Endothelial cell of umbilical vein (primary cell): ENCODE measurements around the gene ATP1B1. TPM values are rescaled to one million over a fixed set of nuclear protein-coding genes. Genes with fewer than 3 reads are reported as not detected.

Source experiments
- BruUV-seq: library from RNA; stranded (reverse); fragments of 400-500 nt; replicated peaks from 2 replicates; lab custom pipeline; 2021; lab: Mats Ljungman, UMichigan
- CTCF ChIA-PET: fragments of 300-600, 350-600 bp; sonication (Branson Sonifier 250); formaldehyde crosslinking; loops from one replicate; lab custom pipeline; 2021; ENCODE audit warnings: antibody characterized with exemption, inconsistent platforms; lab: Charles Lee
- POLR2A ChIA-PET: fragments of 300-600, 350-600 bp; sonication (Branson Sonifier 250); formaldehyde crosslinking; loops from one replicate; lab custom pipeline; 2021; ENCODE audit warnings: antibody characterized with exemption, inconsistent platforms; lab: Charles Lee
- DNase-seq: peaks from one replicate; pipeline ENCODE4 v3.0.0-alpha.2; 2011; ENCODE audit warnings: low read depth, low spot score
- FAIRE-seq: peaks from 2 replicates; lab custom pipeline; 2011; peaks lifted over from hg19 to GRCh38; lab: Jason Lieb, UNC
- H2AFZ ChIP-seq: 2 replicates; pipeline ENCODE4 v1.6.0; 2012; ENCODE audit warnings: low read depth, low read length, control low read depth, inconsistent platforms
- H3K27ac ChIP-seq: 2 replicates; pipeline ENCODE4 v1.5.1; 2011; ENCODE audit warnings: low read depth, mild to moderate bottlenecking, control low read depth, low read length, moderate library complexity; ENCODE audit not compliant: insufficient read depth
- H3K27me3 ChIP-seq, 2 experiments: 2 replicates each; pipeline versions ENCODE4 v1.6.0 to v1.6.1; 2011; ENCODE audit warnings: low read length in 2 of 2, mixed read lengths in 1 of 2; ENCODE audit not compliant: control insufficient read depth in 2 of 2, insufficient read depth in 2 of 2
- H3K36me3 ChIP-seq, 2 experiments: 2 replicates in 1 of 2; 3 replicates in 1 of 2; pipeline ENCODE4 v1.5.1; 2011; ENCODE audit warnings: low read length in 2 of 2, mild to moderate bottlenecking in 1 of 2, moderate library complexity in 1 of 2; ENCODE audit not compliant: control insufficient read depth in 2 of 2, insufficient read depth in 2 of 2; ENCODE audit errors: extremely low read depth in 1 of 2
- H3K4me1 ChIP-seq: 3 replicates; pipeline ENCODE4 v1.5.1; 2011; ENCODE audit warnings: mild to moderate bottlenecking, low read length; ENCODE audit not compliant: control insufficient read depth, insufficient read depth; ENCODE audit errors: extremely low read depth
- H3K4me2 ChIP-seq: 2 replicates; pipeline ENCODE4 v1.6.1; 2011; ENCODE audit warnings: low read length, control low read depth, mixed read lengths; ENCODE audit not compliant: insufficient read depth
- H3K4me3 ChIP-seq, 3 experiments: fragments of 200-600 bp in 1 of 3; sonication (generic), shearing (Covaris generic) in 1 of 3; replicated peaks in 1 of 3; 2 replicates each; pipeline ENCODE4 v1.5.1; 2011 to 2016; ENCODE audit warnings: control low read depth in 3 of 3, low read length in 3 of 3, mild to moderate bottlenecking in 2 of 3, inconsistent platforms in 1 of 3, low read depth in 1 of 3, moderate library complexity in 1 of 3; ENCODE audit not compliant: insufficient read depth in 1 of 3
- H3K79me2 ChIP-seq: 2 replicates; pipeline ENCODE4 v1.6.0; 2012; ENCODE audit warnings: low read length, inconsistent platforms; ENCODE audit not compliant: control insufficient read depth, insufficient read depth
- H3K9ac ChIP-seq: replicated peaks from 2 replicates; pipeline ENCODE3; 2011; ENCODE audit warnings: low read length, control low read depth; ENCODE audit not compliant: insufficient read depth; ENCODE audit errors: extremely low read depth
- H3K9me1 ChIP-seq: replicated peaks from 3 replicates; pipeline ENCODE4 v1.6.0; 2011; ENCODE audit warnings: mild to moderate bottlenecking, low read length; ENCODE audit not compliant: control insufficient read depth, insufficient read depth; ENCODE audit errors: extremely low read depth
- H3K9me3 ChIP-seq: replicated peaks from 2 replicates; pipeline ENCODE4 v1.5.1; 2012; ENCODE audit warnings: low read length, inconsistent platforms; ENCODE audit not compliant: control insufficient read depth, insufficient read depth
- H4K20me1 ChIP-seq: replicated peaks from 2 replicates; pipeline ENCODE3; 2011; ENCODE audit warnings: mild to moderate bottlenecking, low read length; ENCODE audit not compliant: control insufficient read depth, insufficient read depth; ENCODE audit errors: extremely low read depth
- CTCF ChIP-seq, 2 donors: IDR thresholded peaks; 1 replicate in 1 of 2; 2 replicates in 1 of 2; pipeline ENCODE4 v1.5.1; 2011; ENCODE audit warnings: low read length in 2 of 2, mild to moderate bottlenecking in 2 of 2, moderate library complexity in 2 of 2, control low read depth in 1 of 2, inconsistent platforms in 1 of 2, low read depth in 1 of 2; ENCODE audit not compliant: insufficient read depth in 1 of 2; ENCODE audit errors: extremely low read depth in 1 of 2
- EZH2 ChIP-seq: IDR thresholded peaks from 2 replicates; pipeline ENCODE4 v1.6.1; 2012; ENCODE audit warnings: borderline replicate concordance, low read depth, mild to moderate bottlenecking, moderate library complexity, low read length, inconsistent platforms; ENCODE audit not compliant: severe bottlenecking
- FOS ChIP-seq: IDR thresholded peaks from 2 replicates; pipeline ENCODE4 v1.6.1; 2011; ENCODE audit warnings: mild to moderate bottlenecking, low read length, moderate library complexity, borderline replicate concordance; ENCODE audit not compliant: insufficient read depth
- GATA2 ChIP-seq: IDR thresholded peaks from 2 replicates; pipeline ENCODE4 v1.7.0; 2011; ENCODE audit warnings: low read depth, mild to moderate bottlenecking, moderate library complexity, mixed read lengths, low read length; ENCODE audit not compliant: insufficient read length, insufficient read depth
- JUN ChIP-seq: IDR thresholded peaks from 2 replicates; pipeline ENCODE4 v1.6.1; 2011; ENCODE audit warnings: borderline replicate concordance, low read depth; ENCODE audit not compliant: insufficient read length, insufficient read depth
- MYC ChIP-seq: IDR thresholded peaks from one replicate; pipeline ENCODE4 v1.6.1; 2011; ENCODE audit warnings: mild to moderate bottlenecking, low read depth, low read length
- POLR2A ChIP-seq: IDR thresholded peaks from 2 replicates; pipeline ENCODE4 v1.6.1; 2012; ENCODE audit warnings: low read depth, mild to moderate bottlenecking, control low read depth, low read length
- POLR2AphosphoS5 ChIP-seq: IDR thresholded peaks from 2 replicates; pipeline ENCODE4 v1.6.1; 2012; ENCODE audit warnings: low read depth, mild to moderate bottlenecking, control low read depth, low read length, moderate library complexity; ENCODE audit not compliant: insufficient read depth
- dilution Hi-C: fragments of 300-500 bp; cut with MboI; formaldehyde crosslinking; loops from one replicate; pipeline ENCODE4 v1.15.0; 2019; ENCODE audit warnings: low sequenced_read_pairs; ENCODE audit not compliant: extremely low pct_ligation_motif_present
- intact Hi-C: fragments of 100-400 bp; cut with micrococcal nuclease; formaldehyde crosslinking; loops from one replicate; pipeline ENCODE4 v1.10.0; 2022
- polyA plus RNA-seq, 4 experiments: library from polyadenylated mRNA; depleted of rRNA in 3 of 4; stranded (reverse) in 3 of 4; unstranded in 1 of 4; fragments of >200 nt; gene quantifications; 2 replicates each; pipeline versions ENCODE4 v1.2.1 to v1.2.3, GENCODE V29; 2011 to 2012; ENCODE audit warnings: missing spikeins in 1 of 4
- total RNA-seq: library from RNA; stranded (reverse); gene quantifications from 2 replicates; pipeline ENCODE4 v1.2.3, GENCODE V29; 2021
- TF ChIP-seq, protein P1 (sequence below): IDR thresholded peaks from 2 replicates; pipeline ENCODE4 v1.6.1; 2011; ENCODE audit not compliant: insufficient read depth, insufficient read length

Gene ATP1B1
- total and polyA plus RNA-seq, 2 donors (not counting 3 experiments of a cell fraction or from before 2014, with no cell fraction given) = 14.3 to 56.1 TPM

DNA sequence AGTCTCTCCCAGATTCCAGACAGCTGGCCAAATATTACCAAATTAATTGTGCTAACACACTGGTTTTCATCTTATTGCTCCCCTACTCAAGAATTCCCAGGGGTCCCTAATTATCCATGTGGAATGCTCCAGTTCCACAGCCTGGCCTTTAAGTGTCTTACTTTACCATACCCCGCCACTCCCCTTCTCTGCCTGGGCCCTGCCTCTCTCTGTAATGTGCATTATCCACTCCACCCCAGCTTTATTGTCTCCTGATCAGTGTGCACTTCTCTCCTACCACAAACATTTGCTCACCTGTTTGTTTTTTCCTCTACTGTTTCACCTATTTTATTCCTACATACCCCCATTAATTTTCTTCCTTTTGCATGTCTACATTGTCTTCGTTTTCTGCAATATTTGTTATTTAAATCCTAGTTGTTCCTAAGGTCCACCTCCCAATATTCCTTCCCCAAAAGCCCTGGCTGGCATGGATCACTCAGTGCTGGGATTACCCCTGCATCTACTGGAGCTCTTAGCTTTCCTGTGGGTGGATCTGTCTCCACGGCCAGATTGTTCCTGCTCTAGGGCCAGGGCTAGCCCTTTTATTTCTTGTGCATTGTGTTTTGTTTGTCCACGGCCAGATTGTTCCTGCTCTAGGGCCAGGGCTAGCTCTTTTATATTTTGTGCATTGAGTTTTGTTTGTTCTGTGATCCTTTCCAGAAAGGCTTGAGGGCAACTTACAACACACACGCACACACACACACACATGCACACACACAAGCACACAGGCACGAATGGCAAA lies 33.4 kb upstream of the ATP1B1 start:
- no TSS peak for BruUV-seq
- no peaks in the 10 kb centered on the region for H3K9me1 ChIP-seq
- ChIA-PET CTCF (interaction anchor here (1.5 kb wide), 1 partner anchor 275 kb away, joined by 3 read pairs; no protein-coding TSS in a partner anchor), POLR2A (no interaction called here)
- DNase-seq (no peak), FAIRE-seq (no peak)
- H3K9me3 ChIP-seq = no peaks in the 10 kb centered on the region
- no peaks in the 10 kb centered on the region for H4K20me1 ChIP-seq
- H3K79me2 ChIP-seq = no peaks in the 10 kb centered on the region
- intact Hi-C loops (no loop called here), dilution Hi-C loops (no loop called here)
- peaks cover 0 to 2% of the 10 kb centered on the region in 2 experiments for H3K27me3 ChIP-seq
- no peak overlapping the region for H2AFZ ChIP-seq
- no peak overlapping the region for H3K4me3 ChIP-seq
- H3K27ac ChIP-seq = no peak overlapping the region
- H3K36me3 ChIP-seq = no peaks in the 10 kb centered on the region
- H3K9ac ChIP-seq = no peak overlapping the region
- TF ChIP-seq MYC (no peak), EZH2 (no peak), GATA2 (no peak), CTCF (IDR thresholded peaks at IDR 0.05; ENCODE audit: extremely low read depth in 1 of 2, insufficient read depth in 1 of 2, low read depth in 1 of 2, low read length in 2 of 2) (no peak), POLR2AphosphoS5 (no peak), JUN (no peak), POLR2A (no peak), FOS (no peak)
- TF ChIP-seq, protein P1, sequence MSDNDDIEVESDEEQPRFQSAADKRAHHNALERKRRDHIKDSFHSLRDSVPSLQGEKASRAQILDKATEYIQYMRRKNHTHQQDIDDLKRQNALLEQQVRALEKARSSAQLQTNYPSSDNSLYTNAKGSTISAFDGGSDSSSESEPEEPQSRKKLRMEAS = no peak
- no peak overlapping the region for H3K4me2 ChIP-seq
- no peaks in the 10 kb centered on the region for H3K4me1 ChIP-seq
